Measurements from ENCODE around the gene FUT2.

- TF ChIP-seq CTCF (IDR thresholded peaks at IDR 0.05): no peak
- TF ChIP-seq POLR2A (IDR thresholded peaks at IDR 0.05): no peak
Observed at GRCh38 chr19:48668761-48669160, 27.0 kb upstream of the FUT2 start.
